NK-92 (cell line): ENCODE data around the gene RAB3IL1.
"Not testable (repeated sequence)": the region's sequence is repeated elsewhere in the genome, so short reads cannot be mapped to it uniquely, and the experiment has no call there.

Source experiments
- DNase-seq: peaks from one replicate; lab custom pipeline; 2025; ENCODE audit not compliant: unreplicated experiment; lab: John Stamatoyannopoulos, UW

RAB3IL1 gene, protein sequence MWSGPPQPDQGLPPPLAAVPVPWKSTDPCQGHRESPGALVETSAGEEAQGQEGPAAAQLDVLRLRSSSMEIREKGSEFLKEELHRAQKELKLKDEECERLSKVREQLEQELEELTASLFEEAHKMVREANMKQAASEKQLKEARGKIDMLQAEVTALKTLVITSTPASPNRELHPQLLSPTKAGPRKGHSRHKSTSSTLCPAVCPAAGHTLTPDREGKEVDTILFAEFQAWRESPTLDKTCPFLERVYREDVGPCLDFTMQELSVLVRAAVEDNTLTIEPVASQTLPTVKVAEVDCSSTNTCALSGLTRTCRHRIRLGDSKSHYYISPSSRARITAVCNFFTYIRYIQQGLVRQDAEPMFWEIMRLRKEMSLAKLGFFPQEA

GRCh38 chr11:61917334-61918109 lies at the start of gene RAB3IL1:
TSS of gene RAB3IL1 (minus strand) at chr11:61917566. CDS start at chr11:61917367, 199 bp downstream.
- no peak for DNase-seq

- DNase-seq = no peak
Measured at GRCh38 chr11:61966734-61967115, 49.4 kb upstream of the RAB3IL1 start.

DNA sequence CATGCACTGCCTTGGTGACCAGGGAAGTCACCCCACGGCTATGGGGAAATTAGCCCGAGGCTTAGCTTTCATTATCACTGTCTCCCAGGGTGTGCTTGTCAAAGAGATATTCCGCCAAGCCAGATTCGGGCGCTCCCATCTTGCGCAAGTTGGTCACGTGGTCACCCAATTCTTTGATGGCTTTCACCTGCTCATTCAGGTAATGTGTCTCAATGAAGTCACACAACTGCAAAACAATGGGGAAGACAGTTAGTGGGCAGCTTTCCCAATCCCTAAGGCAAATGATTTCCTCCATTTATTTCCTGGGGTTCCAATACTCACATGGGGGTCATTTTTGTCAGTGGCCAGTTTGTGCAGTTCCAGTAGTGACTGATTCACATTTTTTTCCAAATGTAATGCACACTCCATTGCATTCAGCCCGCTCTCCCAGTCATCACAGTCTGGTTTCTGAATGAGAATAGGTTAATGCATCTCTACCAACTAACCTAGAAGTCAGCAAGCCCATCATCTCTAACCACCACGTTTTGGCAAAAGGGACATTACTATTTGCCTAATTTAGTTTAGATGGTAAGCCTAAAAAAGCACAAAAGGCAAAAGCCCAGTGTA lies 47.4 kb upstream of the RAB3IL1 start:
- DNase-seq = not testable (repeated sequence)

- no peak for DNase-seq
Measured at GRCh38 chr11:61964058-61964665, 46.8 kb upstream of the RAB3IL1 start.

GRCh38 chr11:61963282-61964057 lies 46.1 kb upstream of the RAB3IL1 start:
- DNase-seq = no peak

DNA sequence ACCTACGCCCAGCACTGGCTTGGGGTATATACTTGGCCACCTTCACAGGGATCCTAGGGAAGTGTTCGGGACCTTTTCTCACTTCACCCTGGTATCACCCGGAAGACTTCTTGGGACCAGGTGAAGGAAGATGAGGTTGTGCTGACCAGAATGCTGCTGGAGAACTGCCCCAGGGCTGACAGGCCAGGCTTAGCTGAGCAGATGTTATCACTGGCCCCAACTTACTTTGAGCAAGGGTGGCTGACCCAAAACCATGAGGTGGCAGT lies 45.6 kb upstream of the RAB3IL1 start:
- DNase-seq = no peak

- DNase-seq = no peak
Measured at GRCh38 chr11:61962213-61963015, 45.0 kb upstream of the RAB3IL1 start.

DNA sequence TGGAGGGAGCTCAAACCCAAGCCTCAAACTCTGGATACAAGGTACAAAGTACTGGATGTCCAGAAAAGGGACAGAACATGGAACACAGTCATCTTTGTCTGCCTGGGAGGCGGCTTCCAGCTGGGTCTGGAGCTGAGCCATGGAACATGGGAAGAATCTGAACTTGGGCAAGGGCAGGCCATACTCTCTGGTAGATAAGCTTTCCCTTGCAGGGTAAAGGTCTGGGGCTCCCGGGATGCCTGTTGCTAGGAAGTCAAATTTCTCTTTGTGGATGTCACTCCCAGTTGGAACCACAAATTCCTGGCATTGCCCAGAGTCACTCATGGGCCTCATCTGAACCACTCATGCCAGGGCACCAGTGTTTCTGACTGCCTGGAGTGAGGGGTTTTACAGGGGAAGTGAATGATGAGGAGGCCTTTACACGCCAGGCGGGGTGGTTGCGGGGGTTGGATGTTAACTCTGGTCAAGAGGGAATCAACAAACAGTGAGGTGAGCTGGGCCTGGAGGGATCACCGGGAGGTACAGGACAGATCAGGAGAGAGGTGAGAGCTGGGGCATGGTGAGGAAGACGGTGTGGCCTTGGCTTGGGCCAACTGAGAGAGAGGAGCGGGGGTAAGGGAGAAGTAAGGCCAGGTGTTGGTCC lies 44.3 kb upstream of the RAB3IL1 start:
- no peak for DNase-seq

- no peak for DNase-seq
Measured at GRCh38 chr11:61960532-61960931, 43.2 kb upstream of the RAB3IL1 start.

DNA sequence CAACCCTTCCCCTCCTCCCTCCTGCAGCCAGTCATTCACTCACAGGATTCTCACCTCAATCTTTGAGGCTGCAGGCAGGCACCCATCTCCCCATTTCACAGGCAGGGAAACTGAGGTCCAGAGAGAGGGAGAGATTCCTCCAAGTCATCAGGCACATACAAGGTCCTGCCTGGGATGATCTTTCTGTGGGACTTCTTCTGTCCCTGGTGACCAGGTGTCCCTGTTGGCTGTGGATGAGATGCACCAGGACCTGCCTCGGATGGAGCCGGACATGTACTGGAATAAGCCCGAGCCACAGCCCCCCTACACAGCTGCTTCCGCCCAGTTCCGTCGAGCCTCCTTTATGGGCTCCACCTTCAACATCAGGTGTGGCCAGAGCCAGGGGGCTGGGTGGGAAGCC lies 42.3 kb upstream of the RAB3IL1 start:
- DNase-seq = no peak

DNA sequence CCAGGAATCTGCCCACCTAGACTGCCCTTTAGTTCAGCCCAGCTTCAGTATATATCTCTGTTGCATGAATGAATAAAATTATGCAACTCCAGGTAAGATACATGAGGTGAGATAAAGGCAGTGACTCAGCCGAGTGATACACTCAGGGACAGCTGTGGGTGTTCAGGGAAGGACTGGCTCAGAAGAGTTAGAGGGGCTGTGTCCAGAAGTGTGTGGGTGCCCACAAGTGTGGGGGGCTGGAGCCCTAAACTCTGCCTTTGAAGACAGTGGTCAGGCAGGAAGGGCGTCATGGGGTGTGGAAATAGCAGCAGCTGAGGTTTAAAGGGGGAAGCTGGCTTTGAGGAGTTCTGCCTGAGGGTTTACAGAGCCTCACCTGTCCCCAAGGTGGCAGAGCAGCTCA lies 41.7 kb upstream of the RAB3IL1 start:
- no peak for DNase-seq

DNA sequence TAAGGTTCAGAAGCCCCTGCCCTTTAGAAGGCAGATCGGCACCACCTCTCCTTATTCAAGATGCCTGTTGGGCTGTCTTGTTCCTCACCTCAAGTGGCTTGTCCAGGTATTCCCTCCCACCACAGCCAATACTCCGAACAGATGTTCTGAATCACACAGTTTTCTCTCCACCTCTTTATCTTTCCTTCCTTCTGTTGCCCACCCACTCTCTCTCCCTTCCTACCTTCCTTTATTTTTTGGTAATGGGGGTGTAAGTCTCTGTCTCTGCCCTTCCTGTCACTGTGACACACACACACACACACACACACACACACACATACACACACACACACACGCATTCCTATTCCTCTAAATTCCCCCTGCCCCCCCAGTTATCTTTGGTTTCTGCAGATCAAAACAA lies 41.2 kb upstream of the RAB3IL1 start:
- DNase-seq = no peak

GRCh38 chr11:61957021-61957770 lies 39.8 kb upstream of the RAB3IL1 start:
- no peak for DNase-seq

- DNase-seq = no peak
Measured at GRCh38 chr11:61956191-61957020, 39.0 kb upstream of the RAB3IL1 start.

GRCh38 chr11:61955422-61956135 lies 38.2 kb upstream of the RAB3IL1 start:
- no peak for DNase-seq

DNA sequence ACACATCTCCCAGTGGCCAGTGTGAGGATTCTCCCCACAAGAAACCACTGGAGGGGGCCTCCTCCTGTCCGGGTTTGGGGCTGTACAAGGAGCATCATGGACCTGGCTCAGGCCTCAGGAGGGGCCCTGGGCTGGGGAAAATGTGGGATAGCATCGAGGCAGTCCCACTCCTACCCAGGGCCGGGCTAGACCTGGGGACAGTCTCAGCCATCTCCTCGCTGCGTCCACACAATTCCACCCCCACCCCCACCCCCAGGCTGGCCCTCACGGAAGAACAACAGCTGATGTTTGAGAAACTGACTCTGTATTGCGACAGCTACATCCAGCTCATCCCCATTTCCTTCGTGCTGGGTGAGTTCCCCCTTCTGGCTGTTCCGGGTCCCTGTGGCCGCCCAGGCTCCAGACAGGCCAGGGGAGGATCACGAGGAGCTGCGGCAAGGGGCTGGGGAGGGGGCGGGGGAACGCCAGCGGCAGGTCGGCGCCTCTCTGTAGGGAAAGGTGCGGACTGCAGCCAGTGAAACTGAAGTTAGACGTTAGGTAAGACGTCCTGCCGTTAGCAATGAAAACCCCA lies 37.6 kb upstream of the RAB3IL1 start:
- no peak for DNase-seq
